Measurements from ENCODE around the gene ANLN.
A peak's percentile ranks its signal among the peaks of the same experiment; 100 is the strongest.

The ANLN gene

DNA sequence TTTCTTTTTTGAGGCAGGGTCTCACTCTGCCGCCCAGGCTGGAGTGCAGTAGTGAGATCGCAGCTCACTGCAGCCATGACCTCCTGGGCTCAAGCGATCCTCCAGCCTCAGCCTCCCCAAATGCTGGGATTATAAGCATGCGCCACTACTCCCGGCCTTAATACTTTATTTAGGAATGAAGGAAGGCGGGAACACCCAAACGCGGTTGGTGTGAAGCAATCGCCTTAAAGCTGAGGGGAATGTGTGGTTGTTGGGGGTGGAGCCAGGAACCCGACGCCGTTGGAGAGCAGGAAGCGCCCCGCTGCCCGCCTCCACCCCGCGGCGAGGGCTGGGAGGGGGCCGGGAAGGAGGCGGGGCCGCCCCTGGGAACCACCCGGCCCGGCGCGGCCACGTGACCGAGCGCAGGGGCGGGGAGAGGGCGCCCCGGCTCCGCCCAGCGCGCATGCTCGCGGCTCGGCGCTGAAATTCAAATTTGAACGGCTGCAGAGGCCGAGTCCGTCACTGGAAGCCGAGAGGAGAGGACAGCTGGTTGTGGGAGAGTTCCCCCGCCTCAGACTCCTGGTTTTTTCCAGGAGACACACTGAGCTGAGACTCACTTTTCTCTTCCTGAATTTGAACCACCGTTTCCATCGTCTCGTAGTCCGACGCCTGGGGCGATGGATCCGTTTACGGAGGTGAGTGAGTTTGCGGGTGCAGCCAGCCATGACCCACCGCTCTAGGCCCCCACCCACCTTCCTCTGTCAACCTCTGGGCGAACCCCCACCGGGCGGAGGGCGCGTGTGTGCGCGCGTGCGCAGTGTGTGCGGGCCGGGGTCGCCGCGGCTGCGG, at the start of gene ANLN:
TSS of gene ANLN (plus strand) at position 492 of the 828 bp plus-strand sequence. CDS start at position 657, 165 bp downstream.
- peak within 1 kb of the TSS; percentile 95 for H3K9ac ChIP-seq (ENCODE audit: low read depth, low read length)
- H3K27me3 ChIP-seq (ENCODE audit: insufficient read depth, low read length, poor library complexity): no peaks in the 10 kb centered on the region
- TF ChIP-seq CTCF (IDR thresholded peaks at IDR 0.05; ENCODE audit: borderline replicate concordance, extremely low read depth, low read length, poor library complexity, severe bottlenecking) (no peak), EZH2 (IDR thresholded peaks at IDR 0.05; ENCODE audit: borderline replicate concordance, low read depth, low read length, severe bottlenecking) (no peak)
- H3K79me2 ChIP-seq (ENCODE audit: insufficient read depth, low read length): peaks cover 49% of the 10 kb centered on the region
- H3K36me3 ChIP-seq (ENCODE audit: insufficient read depth, low read length): peaks cover 16% of the 10 kb centered on the region; the same call in 1 of the 2 replicates
- peak within 1 kb of the TSS; percentile 94 for H2AFZ ChIP-seq (ENCODE audit: low read depth, low read length)
- peak; percentile 93 for DNase-seq
- peak within 1 kb of the TSS; percentile 78 to 79 for H3K4me3 ChIP-seq (ENCODE audit: low read depth in 1 of 2, low read length in 2 of 2)
- H3K27ac ChIP-seq (ENCODE audit: low read length): peak within 1 kb of the TSS; percentile 99
- peak within 1 kb of the TSS; percentile 67 for H3K4me2 ChIP-seq (ENCODE audit: insufficient read depth, low read length)
- H3K4me1 ChIP-seq (ENCODE audit: insufficient read depth, low read length): peaks cover 41% of the 10 kb centered on the region
- H3K9me3 ChIP-seq (ENCODE audit: insufficient read depth, low read length, severe bottlenecking): no peaks in the 10 kb centered on the region
- peak; percentile 85 for ATAC-seq (ENCODE audit: insufficient read depth, low read depth)
- peaks cover 24% of the 10 kb centered on the region for H4K20me1 ChIP-seq (ENCODE audit: insufficient read depth, low read length)

- Histone ChIP-seq H4K20me1 (ENCODE audit: insufficient read depth, low read length) (no peaks in the 10 kb centered on the region), H3K9me3 (ENCODE audit: insufficient read depth, low read length, severe bottlenecking) (no peaks in the 10 kb centered on the region), H3K79me2 (ENCODE audit: insufficient read depth, low read length) (no peaks in the 10 kb centered on the region), H3K4me1 (ENCODE audit: insufficient read depth, low read length) (no peaks in the 10 kb centered on the region), H3K4me2 (ENCODE audit: insufficient read depth, low read length) (no peak overlapping the region), H3K27ac (ENCODE audit: low read length) (no peak overlapping the region), H3K9ac (ENCODE audit: low read depth, low read length) (no peak overlapping the region), H3K36me3 (ENCODE audit: insufficient read depth, low read length) (no peaks in the 10 kb centered on the region), H2AFZ (ENCODE audit: low read depth, low read length) (no peak overlapping the region), H3K4me3 (ENCODE audit: low read depth in 1 of 2, low read length in 2 of 2) (no peak overlapping the region), H3K27me3 (ENCODE audit: insufficient read depth, low read length, poor library complexity) (no peaks in the 10 kb centered on the region)
- TF ChIP-seq CTCF (IDR thresholded peaks at IDR 0.05; ENCODE audit: borderline replicate concordance, extremely low read depth, low read length, poor library complexity, severe bottlenecking): no peak
- no peak for TF ChIP-seq EZH2 (IDR thresholded peaks at IDR 0.05; ENCODE audit: borderline replicate concordance, low read depth, low read length, severe bottlenecking)
- DNase-seq: no peak
- no peak for ATAC-seq (ENCODE audit: insufficient read depth, low read depth)
Measured at GRCh38 chr7:36343548-36343947, 46.1 kb upstream of the ANLN start.

DNA sequence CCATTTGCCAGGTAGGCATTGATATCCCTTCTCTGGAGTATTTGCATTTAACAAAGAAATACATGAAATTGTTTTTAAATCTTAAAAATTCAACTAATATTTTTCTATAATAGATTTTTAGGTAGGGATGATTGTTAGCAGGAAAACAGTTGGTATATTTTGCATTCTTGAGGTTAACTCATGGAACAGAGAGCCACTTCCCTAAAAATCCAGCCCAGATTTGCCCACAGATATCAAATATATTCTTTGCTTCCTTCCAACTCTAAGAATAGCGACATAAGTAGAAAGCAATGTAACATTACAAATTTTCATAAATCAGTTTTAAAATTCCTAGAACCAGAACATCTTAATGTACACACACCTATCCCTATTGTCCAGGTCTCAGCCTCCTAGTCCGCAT, 45.0 kb upstream of the ANLN start:
- no peaks in the 10 kb centered on the region for H3K36me3 ChIP-seq (ENCODE audit: insufficient read depth, low read length)
- H3K9ac ChIP-seq (ENCODE audit: low read depth, low read length): no peak overlapping the region
- no peaks in the 10 kb centered on the region for H3K4me1 ChIP-seq (ENCODE audit: insufficient read depth, low read length)
- TF ChIP-seq CTCF (IDR thresholded peaks at IDR 0.05; ENCODE audit: borderline replicate concordance, extremely low read depth, low read length, poor library complexity, severe bottlenecking) (no peak), EZH2 (IDR thresholded peaks at IDR 0.05; ENCODE audit: borderline replicate concordance, low read depth, low read length, severe bottlenecking) (no peak)
- ATAC-seq (ENCODE audit: insufficient read depth, low read depth) (no peak), DNase-seq (no peak)
- no peak overlapping the region for H2AFZ ChIP-seq (ENCODE audit: low read depth, low read length)
- H4K20me1 ChIP-seq (ENCODE audit: insufficient read depth, low read length): no peaks in the 10 kb centered on the region
- H3K9me3 ChIP-seq (ENCODE audit: insufficient read depth, low read length, severe bottlenecking): no peaks in the 10 kb centered on the region
- no peak overlapping the region for H3K4me2 ChIP-seq (ENCODE audit: insufficient read depth, low read length)
- H3K4me3 ChIP-seq (ENCODE audit: low read depth in 1 of 2, low read length in 2 of 2): no peak overlapping the region
- H3K79me2 ChIP-seq (ENCODE audit: insufficient read depth, low read length): no peaks in the 10 kb centered on the region
- H3K27me3 ChIP-seq (ENCODE audit: insufficient read depth, low read length, poor library complexity): no peaks in the 10 kb centered on the region
- H3K27ac ChIP-seq (ENCODE audit: low read length): no peak overlapping the region

All from DND-41 (cell line).